Left lung (tissue), 10 donors: ENCODE results near the gene HPS6. TPM values are rescaled to one million over a fixed set of nuclear protein-coding genes. Genes with fewer than 3 reads are reported as not detected.
"Not testable (repeated sequence)": the region's sequence is repeated elsewhere in the genome, so short reads cannot be mapped to it uniquely, and the experiment has no call there.

Experiments
- ATAC-seq: fragments of 200-7000 bp; cut with Tn5 transposase; one replicate; pipeline ENCODE4 v1.9.1; 2020; ENCODE audit warnings: moderate library complexity
- DNase-seq, 4 donors: peaks; one replicate each; pipeline ENCODE4 v3.0.0-alpha.2; 2013 to 2020
- H3K27ac ChIP-seq, 2 donors: fragments of 200-600 bp; sonication (generic) in 1 of 2; one replicate each; pipeline versions ENCODE4 v1.5.0 to v1.8.0; 2020 to 2021
- H3K27me3 ChIP-seq, 2 donors: fragments of 200-600 bp; sonication (generic) in 1 of 2; one replicate each; pipeline versions ENCODE4 v1.5.0 to v1.8.0; 2020 to 2021
- H3K36me3 ChIP-seq, 2 donors: fragments of 200-600 bp; sonication (generic) in 1 of 2; one replicate each; pipeline versions ENCODE4 v1.5.0 to v1.8.0; 2020 to 2021
- H3K4me1 ChIP-seq, 2 donors: fragments of 200-600 bp; one replicate each; pipeline ENCODE4 v1.8.0; 2021
- H3K4me3 ChIP-seq, 2 donors: fragments of 200-600 bp; sonication (generic) in 1 of 2; one replicate each; pipeline versions ENCODE4 v1.5.0 to v1.8.0; 2020 to 2021; ENCODE audit warnings: mild to moderate bottlenecking in 1 of 2
- H3K9me3 ChIP-seq, 2 donors: fragments of 200-600 bp; sonication (generic) in 1 of 2; one replicate each; pipeline versions ENCODE4 v1.5.0 to v1.8.0; 2020 to 2021
- CTCF ChIP-seq, 2 donors: fragments of 200-600 bp; sonication (generic) in 1 of 2; IDR thresholded peaks; one replicate each; pipeline versions ENCODE4 v1.5.0 to v1.8.0; 2021; ENCODE audit warnings: antibody characterized with exemption in 2 of 2
- intact Hi-C, 2 donors: fragments of 100-400 bp; cut with DNase I; formaldehyde crosslinking; loops; one replicate each; pipeline versions ENCODE4 v1.11.2 to v1.14.2; 2022
- polyA plus RNA-seq, 6 donors: library from polyadenylated mRNA; unstranded; fragments of 120-200 nt; gene quantifications; one replicate each; pipeline ENCODE4 v1.2.1, GENCODE V29; 2013; ENCODE audit not compliant: insufficient read length in 6 of 6
- total RNA-seq, 2 donors: library from RNA; stranded (reverse); fragmentation: NEBNext Ultra II Directional; extraction: Animal tissue kit (Norgen Biotek cat#: 25700); gene quantifications; one replicate each; pipeline ENCODE4 v1.2.1, GENCODE V29; 2021
- donor health status: DM: no; HTN: yes; CAD: no.
- donor health status: DM: no; HTN: no; CAD: no.

Gene HPS6
- total and polyA plus RNA-seq, 8 donors: 7.6 to 21.0 (median 11.7) TPM

GRCh38 chr10:102040305-102041050 is 24.7 kb upstream of the HPS6 start:
- no peak for DNase-seq
- no peak for ATAC-seq
- intact Hi-C loops: no loop called here

GRCh38 chr10:102045292-102045691 is 19.9 kb upstream of the HPS6 start:
- intact Hi-C loops: no loop called here
- peak in 1 of 4 donors; percentile 51 for DNase-seq
- TF ChIP-seq CTCF (IDR thresholded peaks at IDR 0.05): no peak

More at GRCh38 chr10:102040305-102041050, 24.7 kb upstream of the HPS6 start:
- Histone ChIP-seq H3K4me1 (peaks cover 4 to 28% of the 10 kb centered on the region in 2 donors), H3K9me3 (no peaks in the 10 kb centered on the region), H3K4me3 (no peak overlapping the region), H3K27ac (no peak overlapping the region), H3K27me3 (no peaks in the 10 kb centered on the region), H3K36me3 (peaks cover 0 to 39% of the 10 kb centered on the region in 2 donors)
- no peak for TF ChIP-seq CTCF (IDR thresholded peaks at IDR 0.05)

GRCh38 chr10:102046095-102046494 is 19.1 kb upstream of the HPS6 start:
- Histone ChIP-seq H3K36me3 (no peaks in the 10 kb centered on the region), H3K27ac (peak overlapping the region; percentile 2 to 50), H3K4me1 (peaks cover 4 to 30% of the 10 kb centered on the region in 2 donors), H3K27me3 (no peaks in the 10 kb centered on the region), H3K4me3 (no peak overlapping the region), H3K9me3 (no peaks in the 10 kb centered on the region)
- no peak for TF ChIP-seq CTCF (IDR thresholded peaks at IDR 0.05)
- intact Hi-C loops: no loop called here
- ATAC-seq: no peak
- no peak for DNase-seq

More at GRCh38 chr10:102045292-102045691, 19.9 kb upstream of the HPS6 start:
- ATAC-seq: peak; percentile 78
- Histone ChIP-seq H3K9me3 (no peaks in the 10 kb centered on the region), H3K27ac (peak overlapping the region; percentile 2 to 50), H3K27me3 (no peaks in the 10 kb centered on the region), H3K4me1 (peaks cover 4 to 30% of the 10 kb centered on the region in 2 donors), H3K36me3 (no peaks in the 10 kb centered on the region), H3K4me3 (no peak overlapping the region)

GRCh38 chr10:102054881-102055646 is 10.1 kb upstream of the HPS6 start:
- Histone ChIP-seq H3K27ac (peak overlapping the region; percentile 96 to 97), H3K4me1 (peaks cover 6 to 46% of the 10 kb centered on the region in 2 donors), H3K4me3 (peak overlapping the region; percentile 65 to 90)
- DNase-seq: peak in 2 of 4 donors; percentile 47
- peak; percentile 21 for ATAC-seq
- intact Hi-C loops, H3K36me3 ChIP-seq, H3K27me3 ChIP-seq, H3K9me3 ChIP-seq: not testable (repeated sequence)

- Histone ChIP-seq H3K36me3 (no peaks in the 10 kb centered on the region), H3K4me1 (peaks cover 6 to 46% of the 10 kb centered on the region in 2 donors), H3K27me3 (no peaks in the 10 kb centered on the region), H3K9me3 (no peaks in the 10 kb centered on the region), H3K27ac (peak within 1 kb of the TSS; percentile 96 to 97), H3K4me3 (peak within 1 kb of the TSS; percentile 65 to 90)
- peak; percentile 94 to 96 (median 94) for DNase-seq
- peak in 1 of 2 donors; percentile 17 for TF ChIP-seq CTCF (IDR thresholded peaks at IDR 0.05)
- intact Hi-C loops: no loop called here
- ATAC-seq: peak; percentile 98
Observed at GRCh38 chr10:102055647-102056419, 9.3 kb upstream of the HPS6 start, which contains the start of gene ARMH3. ARMH3 (minus strand) TSS chr10:102056173; CDS start chr10:102040114, 16,059 bp downstream.
